Measurements from ENCODE around the gene MAFF.

GRCh38 chr22:38153821-38154562, 47.8 kb upstream of the MAFF start:
- no peak for TF ChIP-seq GATA3 (IDR thresholded peaks at IDR 0.05; ENCODE audit: low read depth, low read length)
- no peak for TF ChIP-seq GATA2 (IDR thresholded peaks at IDR 0.05; ENCODE audit: low read depth, low read length)
